Mesenteric fat pad (tissue), 1 donor: ENCODE results near the gene KLHL30. TPM values are rescaled to one million over a fixed set of nuclear protein-coding genes. Genes with fewer than 3 reads are reported as not detected.

Experiments used
- DNase-seq: peaks from one replicate; pipeline ENCODE4 v3.0.0-alpha.2; 2020; ENCODE audit warnings: low spot score
- total RNA-seq: library from RNA; stranded (reverse); fragmentation: NEBNext Ultra II Directional; extraction: Animal tissue kit (Norgen Biotek cat#: 25700); gene quantifications from one replicate; pipeline ENCODE4 v1.2.1, GENCODE V29; 2021
- donor health status: DM: yes; HTN: yes; CAD: no.

Gene KLHL30
- total RNA-seq, 1 donor from 2014 or later, result 4.4 TPM

DNA sequence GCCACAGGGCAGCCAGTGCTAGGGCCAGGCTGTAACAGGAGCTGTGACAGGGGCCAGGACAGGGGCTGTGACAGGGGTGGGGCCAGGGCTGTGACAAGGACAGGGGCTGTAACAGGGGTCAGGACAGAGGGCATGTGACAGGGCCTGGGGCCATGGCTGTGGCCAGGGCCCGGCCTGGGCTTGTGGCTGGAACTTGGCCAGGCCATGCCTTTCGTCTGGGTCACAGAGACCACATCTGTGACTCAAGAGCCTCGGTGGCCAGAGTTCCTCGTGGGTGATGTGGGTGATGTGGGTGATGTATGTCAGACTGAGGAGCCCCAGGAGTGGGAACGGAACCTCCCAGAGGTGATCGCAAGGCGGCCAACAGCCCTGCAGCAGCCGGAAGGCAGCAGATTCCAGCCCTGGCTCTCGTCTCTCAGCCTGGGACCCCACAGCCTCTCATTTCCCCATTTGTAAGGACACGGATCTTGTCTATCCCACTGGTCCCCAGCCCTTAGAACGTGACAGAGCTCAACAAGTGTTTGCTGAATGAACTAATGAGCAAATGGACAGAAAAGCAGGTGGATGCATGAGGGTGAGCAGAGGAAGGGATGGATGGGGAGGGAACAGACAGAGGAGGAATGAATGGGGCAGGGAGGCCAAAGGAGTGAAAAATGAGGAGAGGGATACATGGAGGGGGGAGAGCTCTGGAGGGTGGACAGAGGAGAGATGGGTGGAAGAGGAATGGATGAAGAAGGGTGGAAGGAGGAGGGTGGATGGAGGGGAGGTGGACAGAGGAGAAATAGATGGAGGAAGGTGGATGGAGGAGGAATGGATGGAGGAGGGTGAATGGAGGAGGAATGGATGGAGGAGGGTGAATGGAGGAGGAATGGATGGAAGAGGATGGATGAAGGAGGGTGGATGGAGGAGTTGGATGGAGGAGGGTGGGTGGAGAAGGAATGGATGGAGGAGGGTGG is 21.0 kb upstream of the KLHL30 start:
- no peak for DNase-seq

DNA sequence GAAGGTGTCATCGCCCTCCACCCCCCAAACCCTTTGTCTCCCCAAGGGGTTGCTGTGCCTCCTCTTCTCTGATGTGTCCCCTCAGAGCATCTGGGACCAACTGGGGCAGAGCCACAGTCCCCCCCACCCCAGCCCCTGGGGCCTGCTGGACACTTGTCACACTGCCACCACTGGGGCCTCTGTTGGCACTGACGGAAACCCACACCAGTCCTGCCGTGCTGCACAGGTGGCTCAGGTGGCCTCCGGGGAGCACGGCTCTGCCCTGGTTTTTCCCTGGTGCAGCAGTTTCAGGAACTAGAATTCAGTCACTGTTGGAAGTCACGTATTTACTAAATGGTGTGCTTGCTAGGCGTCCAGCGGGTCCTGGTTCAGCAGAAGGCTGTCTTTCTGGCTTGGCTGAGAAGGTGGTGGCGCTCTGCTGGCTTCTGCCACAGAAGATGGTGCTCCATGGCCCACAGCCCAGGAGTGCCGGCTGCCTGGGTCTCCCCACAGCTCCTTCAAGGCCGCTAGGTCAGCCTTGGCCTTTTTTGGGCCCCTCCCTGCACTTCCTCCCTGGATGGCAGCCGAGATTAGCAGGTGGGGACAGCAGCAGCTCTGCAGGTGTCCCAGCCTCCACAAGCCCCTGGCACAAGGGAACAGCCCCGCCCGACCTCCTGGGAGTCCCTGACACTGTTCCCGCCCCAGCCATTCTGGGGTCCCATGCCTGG is 18.6 kb upstream of the KLHL30 start:
- DNase-seq, result no peak

DNA sequence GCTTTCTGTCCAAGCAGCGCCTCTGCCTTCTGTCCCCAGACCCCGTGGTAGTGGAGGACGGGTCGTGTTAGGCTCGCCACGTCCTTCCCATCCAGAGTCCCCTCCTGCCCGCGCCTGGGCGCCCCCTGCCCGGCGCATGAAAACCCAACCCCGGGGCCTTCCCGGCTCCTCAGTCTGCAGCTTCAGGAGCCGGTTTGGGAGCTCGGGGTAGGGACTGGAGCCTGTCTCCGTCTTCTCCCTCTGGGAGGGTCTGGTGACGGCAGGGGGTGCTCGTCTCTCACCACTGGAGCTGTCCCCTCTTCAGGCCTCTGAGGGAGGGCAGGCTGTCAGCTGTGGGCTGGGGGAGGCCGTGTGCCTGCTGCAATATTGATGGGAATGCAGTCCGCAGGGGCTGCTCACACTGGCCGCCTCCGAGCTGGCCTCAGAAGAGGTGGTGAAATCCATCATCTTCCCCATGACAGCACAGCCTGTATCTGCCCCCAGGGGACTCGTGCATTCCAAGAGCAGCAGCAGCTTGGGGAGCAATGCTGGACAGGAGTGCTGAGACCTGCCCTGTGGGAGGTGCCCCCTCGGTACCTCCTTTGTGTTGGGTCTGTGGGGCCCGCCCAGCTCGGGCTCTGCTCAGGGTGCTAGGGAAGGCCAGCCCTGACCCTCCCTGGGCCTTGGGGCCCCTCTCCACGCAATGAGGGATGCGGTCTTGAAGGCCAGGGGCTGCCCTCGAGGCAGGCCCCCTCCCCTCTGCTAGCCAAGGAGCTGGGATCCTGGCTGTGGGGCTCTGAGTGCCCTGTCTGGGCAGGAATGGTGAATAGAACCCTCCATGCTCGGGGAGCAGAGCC is 17.8 kb upstream of the KLHL30 start:
- no peak for DNase-seq

DNA sequence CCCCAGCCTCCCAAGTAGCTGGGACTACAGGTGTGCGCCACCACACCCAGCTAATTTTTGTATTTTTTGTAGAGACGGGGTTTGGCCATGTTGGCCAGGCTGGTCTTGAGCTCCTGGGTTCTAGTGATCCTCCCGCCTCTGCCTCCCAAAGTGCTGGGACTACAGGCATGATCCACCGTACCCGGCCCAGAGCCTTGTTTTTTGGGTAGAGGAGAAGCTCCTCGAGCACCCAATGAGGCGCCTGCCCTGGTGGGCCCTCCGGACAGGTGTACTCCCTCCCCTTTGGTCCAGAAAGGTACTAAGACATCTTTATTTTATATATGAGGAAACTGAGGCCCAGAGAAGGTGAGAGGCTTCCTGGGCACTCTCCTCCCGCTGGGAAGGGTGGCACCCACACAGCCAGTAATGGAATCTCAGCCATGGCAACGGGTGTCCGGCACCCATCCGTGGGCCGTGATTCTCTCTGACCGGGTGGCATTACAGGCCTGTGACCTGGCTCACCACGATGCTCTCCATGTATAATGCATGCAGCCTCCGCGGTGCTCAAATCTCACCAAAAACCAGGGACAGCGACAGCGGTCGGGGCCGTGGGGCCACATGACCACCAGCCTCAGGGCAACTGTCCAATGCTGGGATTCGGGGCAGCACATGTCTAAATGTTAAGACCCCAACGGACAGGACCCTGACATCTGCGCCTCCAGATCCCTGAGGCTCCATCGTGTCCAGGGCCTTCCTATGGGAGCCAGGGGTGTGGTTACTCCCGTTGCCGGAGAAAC is 16.8 kb upstream of the KLHL30 start:
- DNase-seq, result no peak

DNA sequence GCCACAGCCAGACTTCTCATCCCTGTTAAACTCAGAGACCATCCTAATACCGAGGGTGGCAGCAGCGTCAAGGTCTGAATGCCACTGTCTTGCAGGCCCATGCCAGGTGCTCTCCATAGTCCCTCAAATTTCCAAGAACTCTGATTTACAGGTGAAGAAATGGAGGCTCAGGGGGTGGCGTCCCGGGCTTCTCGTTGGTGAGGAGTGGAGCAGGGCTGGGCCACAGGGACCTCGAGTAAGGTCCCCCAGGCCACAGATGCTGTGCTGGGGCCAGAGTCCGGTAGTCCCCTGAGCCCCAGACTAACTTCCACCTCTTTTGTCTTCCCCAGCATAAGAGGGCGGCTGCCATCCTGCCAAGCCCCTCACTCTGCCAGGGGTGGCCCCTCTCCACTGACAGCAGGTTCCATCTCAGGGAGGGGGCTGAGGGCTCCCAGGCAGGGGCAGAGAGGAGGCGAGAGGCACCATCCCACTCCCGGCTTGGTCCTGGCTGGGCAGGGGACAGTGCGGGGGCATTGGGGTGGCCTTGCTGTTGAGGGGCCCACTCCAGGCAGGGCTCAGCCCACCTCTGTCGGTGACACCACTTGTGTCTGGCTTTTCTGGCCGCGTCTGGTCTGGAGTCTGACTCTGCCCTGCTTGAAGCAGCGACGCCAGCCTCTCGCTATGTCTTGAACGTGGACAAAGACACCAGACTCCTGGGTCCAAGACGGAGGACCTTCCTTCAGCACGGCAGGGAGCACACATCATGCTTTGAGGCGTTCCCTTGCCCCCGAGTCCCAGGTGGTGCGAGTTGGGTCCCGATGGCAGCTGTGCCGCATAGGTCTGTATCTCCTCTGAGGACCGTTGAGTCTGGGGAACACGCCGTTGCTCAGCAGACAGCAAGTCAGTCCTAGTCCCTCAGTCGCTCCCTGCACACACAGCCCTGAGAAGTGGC is 15.9 kb upstream of the KLHL30 start:
- no peak for DNase-seq

DNA sequence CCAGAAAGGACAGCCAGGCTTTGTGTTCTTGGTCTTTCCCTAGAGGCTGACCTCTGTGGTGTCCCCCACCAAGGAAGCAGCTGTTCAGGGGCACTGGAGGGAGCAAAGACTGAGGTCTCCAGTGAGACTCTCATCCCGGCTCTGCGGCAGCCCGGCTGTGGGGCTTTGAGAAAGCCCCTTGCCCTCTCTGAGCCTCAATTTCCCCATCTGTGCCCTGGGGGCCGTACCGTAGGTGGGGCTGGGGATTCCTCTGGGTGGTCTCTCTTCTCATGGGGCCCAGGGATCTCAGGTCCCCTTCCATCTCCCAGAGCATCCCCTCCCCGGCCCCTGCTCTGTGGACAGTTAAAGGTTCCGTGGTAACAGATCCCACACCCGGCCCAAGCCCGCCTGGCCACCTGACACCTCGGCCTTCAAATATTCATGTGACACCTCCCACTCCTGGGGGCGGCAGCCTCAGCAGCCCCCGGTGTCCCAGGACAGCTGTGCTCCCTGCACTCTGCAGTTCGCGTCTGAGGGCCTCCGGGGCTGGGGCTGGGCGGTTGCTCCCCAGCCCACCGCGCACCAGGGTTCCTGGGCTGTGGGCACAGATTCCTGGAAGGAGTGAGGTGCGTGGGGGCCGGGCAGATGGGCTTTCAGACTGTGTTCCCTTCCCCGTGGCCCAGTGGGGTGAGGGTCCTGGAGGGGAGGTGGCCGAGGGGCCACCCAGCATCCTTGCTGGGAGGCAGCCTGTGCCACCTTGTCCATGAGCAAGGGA is 15.1 kb upstream of the KLHL30 start:
- DNase-seq, result no peak

DNA sequence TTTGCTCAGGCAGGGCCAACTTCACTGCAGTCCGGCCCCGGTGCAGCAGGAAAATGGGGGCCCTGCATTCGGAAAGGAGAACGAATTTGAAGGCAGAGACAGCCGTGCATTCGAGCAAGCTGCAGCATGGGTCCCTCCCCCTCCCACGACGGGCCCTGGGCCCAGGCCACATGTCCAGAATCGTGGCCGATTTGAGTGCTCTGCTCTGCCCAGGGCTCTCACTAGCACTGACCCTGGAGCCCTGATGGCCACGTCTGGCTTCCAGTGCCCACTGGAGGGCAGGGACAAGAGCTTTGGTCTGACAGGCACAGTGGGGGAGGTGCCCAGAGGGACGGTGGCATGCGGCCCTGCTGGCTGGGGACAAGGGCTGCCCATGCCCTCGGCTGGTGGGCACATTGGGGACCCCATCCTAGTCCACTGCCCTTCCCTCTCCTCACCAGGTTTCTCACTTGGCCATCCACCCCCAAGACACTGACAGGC is 14.4 kb upstream of the KLHL30 start:
- no peak for DNase-seq

DNA sequence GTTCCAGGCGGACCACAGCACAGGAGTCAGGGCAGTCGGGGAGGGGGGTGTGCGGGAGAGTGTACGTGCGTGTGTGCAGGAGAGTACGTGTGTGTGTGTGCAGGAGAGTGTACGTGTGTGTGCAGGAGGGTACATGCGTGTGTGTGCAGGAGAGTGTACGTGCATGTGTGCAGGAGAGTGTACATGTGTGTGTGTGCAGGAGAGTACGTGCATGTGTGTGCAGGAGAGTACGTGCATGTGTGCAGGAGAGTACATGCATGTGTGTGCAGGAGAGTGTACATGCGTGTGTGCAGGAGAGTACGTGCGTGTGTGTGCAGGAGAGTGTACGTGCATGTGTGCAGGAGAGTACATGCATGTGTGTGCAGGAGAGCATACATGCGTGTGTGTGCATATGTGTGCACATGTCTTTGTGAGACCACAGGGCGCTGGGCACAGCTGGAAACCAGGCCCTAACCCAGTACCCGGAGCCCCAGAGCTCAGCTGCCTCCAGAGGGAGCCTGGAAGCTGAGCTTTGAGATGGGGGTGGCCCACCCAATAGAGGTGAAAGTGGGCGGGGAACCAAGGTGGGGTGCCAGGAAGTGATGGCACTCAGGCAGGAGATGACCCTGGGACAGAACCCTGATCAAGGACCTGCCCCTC is 13.9 kb upstream of the KLHL30 start:
- DNase-seq, result no peak

DNA sequence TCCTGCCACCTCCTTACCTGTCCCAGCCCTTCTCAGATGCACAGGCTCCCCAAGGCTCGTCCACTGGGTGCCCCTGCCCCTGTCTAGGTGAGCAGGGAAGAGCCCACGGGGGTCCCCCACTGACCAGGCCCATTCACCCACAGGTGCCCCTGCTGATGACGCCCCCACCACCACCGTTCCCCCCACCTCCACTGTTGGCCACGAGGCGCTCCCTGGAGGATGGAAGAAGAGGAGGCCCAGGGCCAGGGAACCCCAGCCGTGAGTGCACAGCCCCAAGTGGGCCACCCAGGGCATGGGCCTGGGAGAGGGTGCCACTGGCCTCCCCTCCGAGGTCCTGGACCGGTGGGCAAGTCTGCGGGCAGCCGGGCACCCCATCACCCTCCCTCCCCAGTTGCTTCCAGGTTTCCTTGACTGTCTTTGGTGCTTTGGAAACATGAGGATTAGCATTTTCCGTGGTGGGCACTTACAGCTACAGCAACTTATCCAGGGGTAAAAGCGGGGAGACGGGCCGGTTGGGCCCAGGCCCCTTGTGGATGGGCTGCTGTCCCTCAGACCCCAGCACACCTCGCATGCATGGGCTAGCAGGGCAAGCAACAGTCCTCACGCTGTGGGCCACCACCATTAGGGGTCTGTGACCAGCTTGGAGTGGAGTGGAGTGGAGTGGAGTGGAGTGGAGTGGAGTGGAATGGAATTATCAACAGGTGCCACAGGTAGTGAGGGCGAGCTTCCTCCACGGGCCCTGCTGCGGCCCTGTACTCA is 13.2 kb upstream of the KLHL30 start:
- no peak for DNase-seq

DNA sequence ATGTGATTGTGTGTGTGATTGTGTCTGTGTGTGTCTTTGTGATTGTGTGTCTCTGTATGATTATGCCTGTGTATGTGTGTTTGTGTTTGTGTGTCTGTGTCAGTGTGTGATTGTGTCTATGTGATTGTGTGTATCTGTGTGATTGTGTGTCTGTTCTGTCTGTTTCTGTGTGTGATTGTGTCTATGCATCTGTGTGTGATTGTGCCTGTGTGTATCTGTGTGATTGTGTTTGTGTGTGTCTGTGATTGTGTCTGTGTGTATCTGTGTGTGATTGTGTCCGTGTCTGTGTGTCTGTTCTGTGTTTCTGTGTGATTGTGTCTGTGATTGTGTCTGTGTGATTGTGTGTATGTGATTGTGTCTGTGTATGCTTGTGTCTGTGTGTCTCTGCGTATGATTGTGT is 12.1 kb upstream of the KLHL30 start:
- DNase-seq, result no peak

DNA sequence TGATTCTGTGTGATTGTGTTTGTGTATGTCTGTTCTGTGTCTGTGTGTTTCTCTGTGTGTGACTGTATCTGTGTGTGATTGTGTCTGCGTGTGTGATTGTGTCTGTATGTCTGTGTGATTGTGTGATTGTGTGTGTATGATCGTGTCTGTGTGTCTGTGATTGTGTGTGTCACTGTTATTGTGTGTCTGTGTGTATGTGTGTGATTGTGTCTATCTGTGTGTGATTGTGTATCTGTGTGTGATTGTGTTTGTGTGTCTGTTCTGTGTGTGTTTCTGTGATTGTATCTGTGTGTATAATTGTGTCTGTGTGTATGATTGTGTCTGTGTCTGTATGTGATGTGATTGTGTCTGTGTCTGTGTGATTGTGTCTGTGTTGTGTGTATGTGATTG is 11.7 kb upstream of the KLHL30 start:
- DNase-seq, result no peak

DNA sequence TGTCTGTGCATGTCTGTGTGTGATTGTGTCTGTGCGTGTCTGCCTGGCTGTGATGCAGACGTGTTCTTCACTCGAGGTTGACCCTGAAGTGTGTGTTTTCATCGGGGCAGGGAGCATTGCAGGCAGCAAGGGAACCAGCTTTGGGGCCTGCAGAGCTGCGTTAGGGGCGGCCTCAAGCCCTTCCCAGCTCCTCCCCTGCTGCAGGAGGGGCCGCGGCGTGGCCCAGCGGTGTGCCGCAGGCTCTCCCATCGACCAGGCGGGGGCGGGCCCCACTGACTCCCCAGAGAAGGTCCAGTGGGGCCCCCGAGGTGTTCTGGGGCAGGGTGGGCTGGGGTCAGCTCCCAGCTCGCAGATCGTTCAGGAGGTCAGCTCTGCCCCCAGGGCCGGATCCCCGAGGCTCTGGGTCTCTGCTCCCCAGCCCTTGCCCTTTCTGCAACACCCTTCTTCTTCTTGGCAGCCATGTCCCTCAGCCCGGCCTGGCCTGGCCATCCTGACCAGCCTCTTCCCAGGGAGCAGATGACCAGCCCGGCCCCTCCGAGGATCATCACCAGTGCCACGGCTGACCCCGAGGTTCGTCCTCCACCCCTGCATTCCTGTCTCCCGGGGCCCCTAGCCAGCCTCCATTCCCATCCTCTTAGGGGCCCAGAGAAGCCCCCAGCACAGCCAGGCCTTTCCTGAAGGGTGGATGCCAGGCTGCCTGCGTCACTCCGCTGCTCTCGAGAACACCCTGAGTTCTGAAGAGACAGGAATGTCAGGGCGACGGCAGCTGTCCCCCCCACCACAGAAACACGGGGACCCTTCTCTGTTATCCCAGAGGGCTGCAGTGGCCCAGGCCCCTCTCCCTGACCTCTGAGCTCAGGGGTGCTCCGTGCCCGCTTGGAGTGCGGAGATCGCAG is 11.1 kb upstream of the KLHL30 start:
- DNase-seq, result no peak

DNA sequence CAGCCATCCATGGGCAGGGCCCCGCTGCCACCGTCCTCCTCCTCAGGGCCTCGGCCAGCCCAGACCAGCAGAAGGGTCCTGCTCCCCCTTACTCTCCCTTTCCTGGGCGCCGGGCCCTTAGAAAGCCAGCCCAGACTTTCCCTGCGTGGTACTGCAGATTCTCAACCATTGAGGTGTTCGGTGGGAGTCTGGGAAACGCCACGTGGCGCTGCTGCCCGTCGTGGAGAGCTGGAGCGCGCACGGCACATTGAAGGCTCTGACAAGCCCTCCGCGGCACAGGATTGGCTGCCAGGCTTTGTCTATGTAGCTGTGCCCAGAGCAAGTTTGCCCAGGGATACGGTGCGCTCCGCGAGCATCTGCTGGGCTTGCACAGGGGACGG is 10.4 kb upstream of the KLHL30 start:
- DNase-seq, result no peak

DNA sequence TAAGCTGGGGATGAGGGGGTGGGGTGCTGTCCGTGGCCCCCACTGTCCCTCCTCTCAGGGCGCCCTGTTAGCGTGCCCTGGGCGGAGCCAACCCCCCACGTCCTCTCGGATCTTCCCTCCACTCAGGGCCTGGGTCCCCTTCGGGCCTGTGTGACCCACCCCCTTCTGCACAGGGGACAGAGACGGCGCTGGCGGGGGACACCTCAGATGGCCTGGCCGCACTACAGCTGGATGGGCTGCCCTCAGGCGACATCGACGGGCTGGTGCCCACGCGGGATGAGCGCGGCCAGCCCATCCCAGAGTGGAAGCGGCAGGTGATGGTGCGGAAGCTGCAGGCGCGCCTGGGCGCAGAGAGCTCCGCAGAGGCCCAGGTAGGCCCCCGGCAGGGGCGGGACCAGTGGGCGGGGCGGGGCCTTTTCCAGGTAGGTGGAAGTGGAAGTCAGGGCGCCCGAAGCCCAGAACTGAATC is 9.9 kb upstream of the KLHL30 start:
- DNase-seq, result no peak

DNA sequence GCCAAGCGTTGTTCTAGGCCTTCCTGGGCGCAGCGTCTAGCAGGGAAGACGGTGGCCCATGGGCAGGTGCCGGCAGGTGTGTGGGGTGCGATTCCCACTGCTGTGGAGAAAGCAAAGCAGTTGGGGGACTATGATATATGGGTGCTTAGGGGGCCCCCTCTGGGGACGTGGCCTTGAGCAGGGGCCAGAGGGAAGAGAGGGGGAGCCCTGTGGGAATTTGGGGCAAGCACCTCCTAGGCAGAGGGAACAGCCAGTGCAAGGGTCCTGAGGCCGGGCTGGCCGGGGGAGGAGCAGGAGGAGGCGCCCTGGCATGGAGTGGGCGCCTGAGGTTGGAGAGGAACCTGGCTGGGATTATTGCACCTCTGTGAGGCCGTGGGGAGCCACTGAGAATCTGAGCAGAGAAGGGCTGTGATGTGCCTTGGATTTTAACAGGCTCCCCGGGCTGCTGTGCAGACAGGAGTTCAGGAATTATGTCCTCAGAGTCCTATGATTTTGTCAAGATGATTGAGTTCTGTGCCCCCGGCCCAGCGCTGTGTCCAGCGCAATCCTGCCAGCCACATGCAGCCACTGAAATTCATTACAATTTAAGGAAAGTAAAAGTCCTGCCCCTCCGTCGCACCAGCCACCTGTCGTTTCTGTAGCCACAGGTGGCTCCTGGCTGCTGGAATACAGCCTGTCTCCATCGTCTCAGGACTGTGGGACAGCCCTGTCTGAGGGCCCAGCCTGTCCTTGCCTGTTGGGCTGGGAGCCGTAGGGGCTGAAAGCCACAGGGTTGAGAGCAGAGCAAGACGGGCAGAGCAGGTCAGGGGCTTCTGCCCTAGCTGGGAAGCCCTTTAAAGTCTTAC is 9.1 kb upstream of the KLHL30 start:
- no peak for DNase-seq
